ENCODE measurements around the gene PARD3. TPM values are rescaled to one million over a fixed set of nuclear protein-coding genes. Genes with fewer than 3 reads are reported as not detected.

PARD3 gene
- total RNA-seq, 4 donors from 2014 or later, result 30.9 to 54.6 (median 40.0) TPM

DNA sequence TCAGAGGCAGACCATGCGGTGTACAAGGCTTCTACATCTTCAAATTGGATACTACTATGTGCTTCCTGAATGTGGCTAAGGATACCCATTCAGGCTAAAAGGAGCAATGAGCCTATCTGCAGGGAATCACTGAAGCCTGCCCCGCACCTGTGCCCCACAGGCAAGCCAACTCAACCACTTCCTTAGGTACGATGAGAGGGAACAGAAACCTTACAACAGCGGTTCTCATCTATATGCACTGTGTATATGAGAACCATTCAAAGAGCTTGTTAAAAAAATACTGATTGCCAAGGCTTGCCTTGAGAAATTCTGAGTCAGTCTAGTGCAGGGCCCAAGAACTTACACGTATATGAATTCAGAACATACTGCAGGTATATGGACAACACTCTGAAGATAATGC is 679.6 kb downstream of the PARD3 start:
- TF ChIP-seq, protein P1, sequence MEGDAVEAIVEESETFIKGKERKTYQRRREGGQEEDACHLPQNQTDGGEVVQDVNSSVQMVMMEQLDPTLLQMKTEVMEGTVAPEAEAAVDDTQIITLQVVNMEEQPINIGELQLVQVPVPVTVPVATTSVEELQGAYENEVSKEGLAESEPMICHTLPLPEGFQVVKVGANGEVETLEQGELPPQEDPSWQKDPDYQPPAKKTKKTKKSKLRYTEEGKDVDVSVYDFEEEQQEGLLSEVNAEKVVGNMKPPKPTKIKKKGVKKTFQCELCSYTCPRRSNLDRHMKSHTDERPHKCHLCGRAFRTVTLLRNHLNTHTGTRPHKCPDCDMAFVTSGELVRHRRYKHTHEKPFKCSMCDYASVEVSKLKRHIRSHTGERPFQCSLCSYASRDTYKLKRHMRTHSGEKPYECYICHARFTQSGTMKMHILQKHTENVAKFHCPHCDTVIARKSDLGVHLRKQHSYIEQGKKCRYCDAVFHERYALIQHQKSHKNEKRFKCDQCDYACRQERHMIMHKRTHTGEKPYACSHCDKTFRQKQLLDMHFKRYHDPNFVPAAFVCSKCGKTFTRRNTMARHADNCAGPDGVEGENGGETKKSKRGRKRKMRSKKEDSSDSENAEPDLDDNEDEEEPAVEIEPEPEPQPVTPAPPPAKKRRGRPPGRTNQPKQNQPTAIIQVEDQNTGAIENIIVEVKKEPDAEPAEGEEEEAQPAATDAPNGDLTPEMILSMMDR (IDR thresholded peaks at IDR 0.05), result no peak
- DNase-seq (ENCODE audit: low spot score) (no peak), ATAC-seq (ENCODE audit: low FRiP score) (no peak)

DNA sequence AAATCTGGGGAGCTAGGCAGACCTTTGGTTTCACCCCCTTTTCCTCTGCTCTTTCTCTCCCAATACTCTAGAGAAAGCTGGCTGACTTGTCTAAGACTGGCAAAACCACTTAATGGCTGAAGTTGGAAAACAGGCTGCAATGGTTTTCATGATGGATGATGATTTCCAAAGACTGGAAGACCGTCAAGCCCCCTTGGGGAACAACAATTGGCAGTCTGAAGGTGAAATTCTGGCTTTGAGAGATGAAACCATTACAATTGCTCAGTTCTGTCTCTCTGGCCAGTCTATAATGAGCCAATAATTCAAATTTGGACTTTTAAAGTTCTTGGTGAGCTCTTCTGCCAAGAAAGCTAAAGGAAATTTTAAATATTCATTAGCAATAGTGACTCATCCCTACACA is 680.5 kb downstream of the PARD3 start:
- ATAC-seq (ENCODE audit: low FRiP score) (no peak), DNase-seq (ENCODE audit: low spot score) (no peak)
- TF ChIP-seq, protein P1 (IDR thresholded peaks at IDR 0.05), result no peak

DNA sequence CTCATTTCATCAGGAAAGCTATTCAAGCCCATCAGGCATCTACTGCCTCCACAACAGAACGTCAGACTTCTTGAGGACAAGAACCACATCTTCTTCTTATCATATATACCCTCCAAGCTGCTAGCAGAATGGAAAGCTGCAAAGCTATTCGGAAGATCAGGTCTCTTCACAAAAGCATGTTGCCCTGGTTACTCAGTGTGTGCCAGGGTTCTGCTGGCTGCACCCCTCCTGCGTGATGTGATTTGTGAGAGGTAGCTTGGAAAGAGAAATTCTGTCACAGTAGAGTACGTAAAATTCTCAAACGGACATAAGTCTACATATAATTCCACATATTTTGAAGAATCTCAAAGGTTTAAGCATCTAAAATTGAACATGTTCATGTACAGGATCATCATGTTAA is 681.7 kb downstream of the PARD3 start:
- DNase-seq (ENCODE audit: low spot score) (no peak), ATAC-seq (ENCODE audit: low FRiP score) (no peak)
- TF ChIP-seq, protein P1 (IDR thresholded peaks at IDR 0.05), result no peak

DNA sequence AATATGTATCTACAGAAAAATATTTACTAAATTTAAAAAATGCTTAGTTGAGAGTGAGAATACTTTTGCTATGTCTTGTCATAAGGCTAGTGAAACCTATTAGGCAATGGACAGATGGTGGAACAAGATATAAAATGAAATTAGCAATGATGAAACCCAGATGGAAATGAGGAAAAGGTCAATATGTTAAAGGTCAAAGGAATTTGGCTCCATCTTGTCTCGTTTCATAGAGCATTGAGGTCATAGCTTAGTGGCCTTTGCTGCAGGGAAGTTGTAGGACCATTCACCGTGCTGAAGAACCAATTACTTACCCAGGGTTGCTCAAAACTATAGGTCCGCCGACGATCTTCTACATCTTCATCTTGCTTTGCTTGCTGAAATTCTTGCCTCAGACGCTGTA is 683.9 kb downstream of the PARD3 start:
- DNase-seq (ENCODE audit: low spot score), result no peak
- no peak for ATAC-seq (ENCODE audit: low FRiP score)
- TF ChIP-seq, protein P1 (IDR thresholded peaks at IDR 0.05), result no peak

DNA sequence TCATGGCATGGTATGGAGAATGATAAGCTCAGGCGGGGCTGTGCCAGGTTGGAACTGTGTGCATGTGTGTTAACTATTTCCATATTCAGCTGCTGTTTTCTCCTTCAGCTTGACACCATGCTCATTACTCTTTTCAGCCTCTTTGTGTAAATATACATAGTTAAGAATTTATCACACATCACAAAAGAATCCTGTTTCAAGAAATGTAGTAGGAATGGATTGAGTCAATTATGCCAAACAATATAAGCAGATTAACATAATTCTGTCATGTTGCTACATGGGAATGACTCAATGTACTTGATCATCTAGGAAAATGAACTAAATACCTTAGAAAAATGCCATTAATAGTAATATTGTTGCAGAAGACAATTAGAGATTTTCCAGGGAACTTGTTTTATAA is 687.4 kb downstream of the PARD3 start:
- no peak for DNase-seq (ENCODE audit: low spot score)
- TF ChIP-seq, protein P1 (IDR thresholded peaks at IDR 0.05), result no peak
- no peak for ATAC-seq (ENCODE audit: low FRiP score)

DNA sequence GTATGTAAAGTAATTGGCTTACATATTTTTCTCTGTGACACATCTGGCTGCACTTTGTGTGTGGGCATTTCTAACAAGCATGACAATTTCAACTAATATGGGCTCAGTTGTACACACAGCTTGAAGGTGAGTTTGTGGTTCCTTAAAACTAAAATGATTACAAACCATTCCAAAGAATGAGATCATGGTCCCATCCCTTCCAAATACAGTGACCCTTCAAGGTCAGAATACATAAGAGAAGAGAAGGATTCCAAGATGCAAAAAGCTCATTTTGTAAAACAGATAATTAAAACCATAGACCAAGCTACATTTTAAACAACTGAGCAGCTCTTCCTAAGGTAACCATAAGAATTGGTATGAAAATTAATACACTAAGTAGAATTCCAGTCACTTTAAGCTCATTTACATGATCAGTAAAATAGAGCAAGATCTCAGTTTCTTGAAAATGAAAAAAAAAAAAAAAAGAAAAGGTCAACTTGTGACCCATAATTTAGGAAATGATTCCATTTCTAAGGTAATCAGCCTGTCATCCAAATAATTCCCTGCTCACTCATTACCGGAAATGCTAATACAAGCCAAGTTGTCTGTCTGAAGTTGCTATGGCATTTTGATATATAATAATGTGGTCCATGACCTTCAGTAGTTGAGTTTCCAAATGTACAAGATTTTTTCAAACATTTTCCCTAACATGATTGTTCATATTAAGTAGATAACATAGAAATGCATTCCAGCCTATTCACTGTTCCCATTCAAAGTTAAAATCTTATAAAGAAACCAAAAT is 688.5 kb downstream of the PARD3 start:
- ATAC-seq (ENCODE audit: low FRiP score) (no peak), DNase-seq (ENCODE audit: low spot score) (no peak)
- TF ChIP-seq, protein P1 (IDR thresholded peaks at IDR 0.05), result no peak

DNA sequence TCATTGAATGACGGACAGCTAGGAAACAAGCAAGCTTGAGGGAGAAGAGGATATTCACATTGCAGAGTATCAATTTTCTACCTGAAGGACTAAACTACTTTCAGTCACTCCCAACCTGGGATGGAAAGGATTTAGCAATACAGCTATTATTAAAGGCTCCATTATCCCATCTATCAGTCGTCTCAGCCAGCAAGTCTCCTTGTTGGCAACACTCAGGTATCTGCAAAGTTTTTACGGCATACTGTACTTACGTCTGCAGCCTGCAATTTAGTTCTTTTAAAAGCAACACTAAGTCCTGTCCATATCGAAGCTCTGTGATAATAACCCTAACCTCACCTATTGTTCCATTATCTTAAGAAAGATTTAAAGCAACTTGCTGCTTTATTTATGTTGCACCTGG is 689.4 kb downstream of the PARD3 start:
- ATAC-seq (ENCODE audit: low FRiP score) (no peak), DNase-seq (ENCODE audit: low spot score) (no peak)
- TF ChIP-seq, protein P1 (IDR thresholded peaks at IDR 0.05), result no peak
